AG09319 (cell line): ENCODE measurements around the gene PAX8.

ENCODE experiments used
- DNase-seq: peaks from one replicate; pipeline ENCODE4 v3.0.0-alpha.2; 2010; ENCODE audit warnings: low read depth; ENCODE audit errors: extremely low read depth
- TF ChIP-seq, protein P1 (sequence below): IDR thresholded peaks from 2 replicates; pipeline ENCODE4 v1.5.1; 2011; ENCODE audit warnings: low read depth, mild to moderate bottlenecking, inconsistent platforms, low read length, moderate library complexity

PAX8 gene

DNA sequence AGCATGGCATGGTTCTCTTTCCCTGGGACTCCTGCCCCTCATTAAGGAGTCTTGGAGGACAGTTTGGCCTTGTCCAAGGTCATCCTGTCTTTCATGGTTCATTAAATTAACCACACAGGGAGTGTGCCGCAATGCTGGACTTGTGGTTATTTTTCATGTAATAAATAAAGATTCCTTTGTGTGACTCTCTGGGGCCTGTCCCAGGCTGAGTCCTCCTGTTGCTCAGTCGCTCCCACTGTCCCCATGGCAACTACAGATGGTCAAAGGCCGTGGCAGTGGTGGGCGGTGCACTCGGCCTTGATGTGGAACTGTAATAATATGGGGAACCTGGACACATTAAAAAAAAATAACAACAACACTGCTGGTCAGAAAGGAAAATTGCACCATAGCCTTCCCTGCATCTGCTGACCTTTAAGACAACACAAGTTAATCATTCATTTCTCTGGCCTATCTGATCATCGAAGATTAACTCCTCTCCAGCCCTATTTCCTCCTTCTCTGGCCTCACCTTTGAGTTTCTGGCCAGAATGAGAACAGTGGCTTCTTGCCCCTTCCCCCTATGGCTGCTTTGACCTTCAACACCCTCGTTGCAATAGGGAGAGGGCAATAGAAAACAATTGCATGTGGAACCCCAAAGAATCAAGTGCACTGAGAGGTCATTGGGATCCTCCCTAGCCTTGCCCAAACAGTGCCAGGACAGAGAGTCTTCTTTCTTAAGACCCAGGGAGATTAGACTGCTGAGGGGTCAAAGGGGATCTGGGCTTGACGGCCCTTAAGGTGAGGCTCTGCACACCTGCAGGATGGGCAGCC lies 60.2 kb downstream of the PAX8 start:
- DNase-seq: no peak
- TF ChIP-seq, protein P1, sequence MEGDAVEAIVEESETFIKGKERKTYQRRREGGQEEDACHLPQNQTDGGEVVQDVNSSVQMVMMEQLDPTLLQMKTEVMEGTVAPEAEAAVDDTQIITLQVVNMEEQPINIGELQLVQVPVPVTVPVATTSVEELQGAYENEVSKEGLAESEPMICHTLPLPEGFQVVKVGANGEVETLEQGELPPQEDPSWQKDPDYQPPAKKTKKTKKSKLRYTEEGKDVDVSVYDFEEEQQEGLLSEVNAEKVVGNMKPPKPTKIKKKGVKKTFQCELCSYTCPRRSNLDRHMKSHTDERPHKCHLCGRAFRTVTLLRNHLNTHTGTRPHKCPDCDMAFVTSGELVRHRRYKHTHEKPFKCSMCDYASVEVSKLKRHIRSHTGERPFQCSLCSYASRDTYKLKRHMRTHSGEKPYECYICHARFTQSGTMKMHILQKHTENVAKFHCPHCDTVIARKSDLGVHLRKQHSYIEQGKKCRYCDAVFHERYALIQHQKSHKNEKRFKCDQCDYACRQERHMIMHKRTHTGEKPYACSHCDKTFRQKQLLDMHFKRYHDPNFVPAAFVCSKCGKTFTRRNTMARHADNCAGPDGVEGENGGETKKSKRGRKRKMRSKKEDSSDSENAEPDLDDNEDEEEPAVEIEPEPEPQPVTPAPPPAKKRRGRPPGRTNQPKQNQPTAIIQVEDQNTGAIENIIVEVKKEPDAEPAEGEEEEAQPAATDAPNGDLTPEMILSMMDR: no peak

DNA sequence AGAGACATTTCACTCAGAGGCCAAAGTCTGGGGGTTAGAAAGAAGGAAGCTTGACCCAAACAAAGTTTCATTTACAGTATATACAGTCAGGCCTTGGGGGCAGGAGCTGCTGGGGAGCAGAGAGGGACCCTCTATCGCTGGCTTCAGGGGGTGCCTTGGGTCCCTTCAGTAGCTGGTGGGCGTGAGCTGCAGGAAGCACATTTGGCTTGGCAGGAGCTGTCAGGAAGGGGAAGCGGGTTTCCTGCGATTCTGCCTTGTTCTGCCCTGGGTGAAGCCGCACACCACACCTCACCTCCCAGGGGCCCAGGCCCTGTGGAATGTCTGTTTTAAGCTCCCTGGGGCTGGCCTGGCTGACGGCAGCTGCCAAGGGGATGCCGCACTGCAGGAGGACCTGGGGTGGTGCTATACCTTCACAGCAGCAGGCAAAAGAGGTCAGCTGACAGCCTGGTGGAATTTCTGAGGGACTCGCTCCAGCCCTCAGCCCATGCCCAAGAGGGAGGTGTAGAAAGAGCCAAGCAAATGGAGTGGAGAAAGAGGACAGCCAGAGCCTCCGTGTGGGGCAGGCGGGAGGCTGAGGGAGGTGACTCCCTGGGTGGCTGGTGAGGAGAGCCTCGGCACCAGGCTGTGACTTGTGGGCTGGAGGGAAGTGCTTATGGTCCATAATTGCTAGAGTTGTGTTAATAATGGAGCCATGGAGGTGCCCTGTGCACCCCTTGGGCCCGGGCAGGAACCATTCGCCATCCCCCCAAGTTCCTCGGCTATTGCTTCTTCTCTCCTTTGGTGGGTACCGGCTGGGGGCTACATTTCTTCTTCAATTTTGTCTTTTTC lies 61.1 kb downstream of the PAX8 start:
- TF ChIP-seq, protein P1: no peak
- no peak for DNase-seq

DNA sequence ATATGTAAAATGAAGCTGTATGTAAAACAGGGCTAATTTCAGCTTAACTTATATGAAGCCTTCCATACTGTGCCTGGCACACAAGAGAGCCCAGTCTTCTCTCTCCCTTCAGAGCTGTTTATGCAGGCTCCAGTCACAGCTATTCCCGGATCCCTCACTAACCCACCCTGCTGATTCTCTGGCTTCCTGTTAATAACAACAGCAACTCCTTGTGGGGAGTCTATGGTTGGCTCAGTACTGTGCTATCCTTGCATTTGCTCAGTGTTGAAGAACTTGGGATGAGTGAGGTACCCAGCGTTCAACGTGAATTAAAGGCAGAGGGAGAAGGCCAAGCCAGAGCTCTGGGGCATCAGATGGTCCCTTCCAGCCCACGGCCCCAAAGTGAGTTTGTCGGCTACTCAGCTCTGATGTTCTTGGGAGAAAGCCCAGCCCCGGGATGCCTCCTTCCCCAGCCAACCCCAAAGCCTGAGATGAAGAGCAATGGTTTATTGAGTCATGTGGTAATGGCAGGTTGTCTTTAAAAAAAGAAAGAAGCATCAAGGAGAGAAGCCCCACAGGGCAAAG lies 61.7 kb downstream of the PAX8 start:
- no peak for DNase-seq
- TF ChIP-seq, protein P1: no peak

DNA sequence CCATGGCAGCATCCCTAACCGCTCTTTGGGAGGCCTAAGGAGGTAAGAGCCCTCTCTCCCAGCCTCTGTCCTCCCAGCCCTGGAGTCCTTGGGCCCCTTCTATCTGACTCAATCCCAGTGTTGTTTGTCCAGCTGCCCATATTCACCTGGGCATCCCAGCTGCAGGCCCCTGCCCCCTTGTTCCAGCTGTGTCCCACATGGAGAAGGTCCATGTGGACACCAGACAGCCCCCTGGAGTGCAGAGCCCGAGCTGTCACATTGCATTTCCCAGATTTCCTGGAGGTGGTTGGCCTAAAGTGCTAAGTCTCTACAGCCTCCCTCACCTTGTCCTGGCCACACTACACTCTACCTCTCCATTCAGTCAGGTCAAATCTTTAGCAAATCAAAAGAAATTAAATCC lies 62.4 kb downstream of the PAX8 start:
- no peak for DNase-seq
- TF ChIP-seq, protein P1: no peak

DNA sequence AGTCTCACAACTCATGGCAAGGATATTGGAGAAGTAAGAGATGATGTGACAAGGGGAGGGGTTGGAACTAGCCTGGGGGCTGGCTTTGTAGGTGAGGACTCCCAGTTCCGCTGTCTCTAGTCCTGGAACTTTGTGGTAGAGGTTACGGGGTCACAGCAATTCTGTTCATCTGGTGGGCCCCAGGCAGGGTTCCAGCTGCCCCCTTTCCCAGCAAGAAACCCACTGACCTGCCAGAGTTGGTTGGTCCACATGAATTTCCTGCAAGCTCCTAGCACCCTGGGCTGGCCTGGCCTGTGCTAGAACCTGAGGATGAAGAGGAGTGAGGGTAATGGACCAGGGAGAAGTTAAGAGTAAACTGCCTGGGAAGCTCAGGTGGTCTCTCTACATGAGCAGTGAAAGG lies 63.7 kb downstream of the PAX8 start:
- DNase-seq: no peak
- TF ChIP-seq, protein P1: no peak

DNA sequence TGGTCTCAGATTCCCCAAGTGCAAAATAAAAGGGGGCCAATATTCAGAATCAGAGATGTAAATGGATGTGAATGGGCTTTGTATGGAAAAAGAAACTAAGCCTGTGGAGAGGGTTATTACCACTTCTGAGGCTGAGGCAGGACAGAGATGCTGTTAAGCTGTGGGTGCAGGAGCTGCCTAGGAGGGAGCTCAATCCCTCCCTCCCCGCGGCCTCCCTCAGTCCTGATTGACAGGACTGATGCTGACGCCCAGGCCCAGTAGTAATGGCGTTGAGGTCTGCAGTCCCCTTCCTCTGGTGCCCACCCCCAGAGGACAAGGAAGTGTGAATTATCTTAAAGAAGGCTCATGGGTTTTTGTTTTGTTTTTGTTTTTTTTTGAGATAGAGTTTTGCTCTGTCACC lies 64.6 kb downstream of the PAX8 start:
- no peak for DNase-seq
- TF ChIP-seq, protein P1: no peak
